Measurements from ENCODE around the gene IFT57.
"Not testable (repeated sequence)": the region's sequence is repeated elsewhere in the genome, so short reads cannot be mapped to it uniquely, and the experiment has no call there.

Gene IFT57

GRCh38 chr3:108159105-108159504 is 63.1 kb downstream of the IFT57 start:
- DNase-seq (ENCODE audit: low read depth) = no peak

DNA sequence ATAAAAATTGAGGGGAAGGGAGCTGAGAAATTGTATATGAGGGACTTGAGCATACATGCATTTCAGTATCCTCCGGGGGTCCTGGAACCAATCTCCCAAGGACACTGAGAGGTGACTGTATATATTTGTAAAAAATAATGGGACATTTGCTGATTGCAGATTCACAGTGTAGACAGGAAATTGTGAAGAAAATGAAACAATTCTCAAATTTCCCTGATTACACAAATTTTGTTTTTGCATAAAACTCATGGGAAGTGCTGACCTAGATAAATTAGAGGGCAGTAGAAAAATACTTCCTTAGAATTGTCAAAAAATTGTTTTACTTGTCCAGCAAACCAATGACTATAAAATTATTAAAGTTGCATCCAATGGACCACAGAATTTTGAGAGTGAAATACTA is 64.0 kb downstream of the IFT57 start:
- DNase-seq (ENCODE audit: low read depth) = no peak

GRCh38 chr3:108157273-108157672 is 65.0 kb downstream of the IFT57 start:
- DNase-seq (ENCODE audit: low read depth) = no peak

DNA sequence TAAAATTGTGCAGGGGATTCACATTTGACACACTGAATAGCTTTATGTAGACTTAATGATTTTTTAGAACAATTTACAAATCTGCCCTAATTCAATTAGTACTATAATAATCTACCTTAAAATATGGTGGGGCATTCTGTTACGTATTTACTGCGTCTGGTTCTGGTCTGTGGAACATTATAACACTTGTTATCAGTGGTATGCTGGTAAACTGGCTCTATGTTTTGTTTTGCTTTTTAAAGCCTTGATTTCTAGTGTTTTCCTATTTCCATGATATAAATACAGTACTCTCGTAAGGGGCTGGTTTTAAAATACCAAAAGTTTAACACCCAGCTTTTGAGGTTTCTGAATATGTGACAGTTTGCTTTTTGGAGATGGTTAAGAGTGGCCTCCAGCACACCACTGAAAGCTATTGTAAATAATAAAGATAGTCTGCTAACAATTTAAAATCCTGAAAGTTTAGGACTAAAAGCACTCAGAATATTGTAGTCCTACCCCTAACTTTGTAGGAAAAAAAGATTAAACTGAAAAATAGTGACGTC is 65.8 kb downstream of the IFT57 start:
- DNase-seq (ENCODE audit: low read depth) = no peak

GRCh38 chr3:108155642-108156041 is 66.6 kb downstream of the IFT57 start:
- not testable (repeated sequence) for DNase-seq (ENCODE audit: low read depth)

GRCh38 chr3:108153451-108153981 is 68.7 kb downstream of the IFT57 start:
- no peak for DNase-seq (ENCODE audit: low read depth)

GRCh38 chr3:108152274-108152673 is 70.0 kb downstream of the IFT57 start:
- no peak for DNase-seq (ENCODE audit: low read depth)

- DNase-seq (ENCODE audit: low read depth) = no peak
These were observed 72.0 kb downstream of the IFT57 start for GRCh38 chr3:108150200-108150599.

DNA sequence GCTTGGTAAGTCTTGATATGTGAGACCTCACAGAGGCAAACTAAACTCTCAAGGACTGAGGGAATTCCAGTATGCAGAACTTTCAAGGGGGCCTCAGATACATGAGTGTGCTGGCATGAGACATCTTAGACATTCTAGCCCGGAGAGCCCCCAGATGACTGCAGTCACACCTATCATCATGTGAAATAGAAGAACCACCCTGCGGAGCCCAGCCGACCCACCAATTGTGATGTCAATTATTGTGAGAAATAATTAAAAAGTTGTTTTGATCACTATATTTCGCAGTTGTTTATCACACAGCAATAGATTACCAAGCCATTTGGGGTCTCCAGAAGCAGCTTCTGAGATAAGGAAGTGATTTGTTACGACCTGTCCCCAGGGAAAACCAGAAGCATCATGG is 76.1 kb downstream of the IFT57 start:
- no peak for DNase-seq (ENCODE audit: low read depth)

GRCh38 chr3:108145578-108145977 is 76.6 kb downstream of the IFT57 start:
- DNase-seq (ENCODE audit: low read depth) = no peak

DNA sequence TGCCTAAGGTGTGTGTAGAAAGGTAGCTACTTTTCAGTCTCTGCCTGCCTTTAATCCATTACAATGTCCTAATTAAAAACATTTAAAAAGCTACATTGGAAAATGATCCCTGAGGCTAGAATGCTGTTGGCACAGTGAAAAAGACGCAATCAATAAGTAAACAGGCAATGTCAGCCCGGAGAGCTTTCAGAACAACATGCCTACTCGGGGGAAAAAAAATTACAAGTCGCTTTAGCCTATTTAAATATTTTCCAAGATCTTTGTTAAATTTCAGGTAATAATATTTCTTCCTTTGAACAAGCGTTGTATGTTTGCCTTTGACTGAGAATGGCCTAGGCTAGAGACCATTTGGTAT is 84.8 kb downstream of the IFT57 start:
- no peak for DNase-seq (ENCODE audit: low read depth)

DNA sequence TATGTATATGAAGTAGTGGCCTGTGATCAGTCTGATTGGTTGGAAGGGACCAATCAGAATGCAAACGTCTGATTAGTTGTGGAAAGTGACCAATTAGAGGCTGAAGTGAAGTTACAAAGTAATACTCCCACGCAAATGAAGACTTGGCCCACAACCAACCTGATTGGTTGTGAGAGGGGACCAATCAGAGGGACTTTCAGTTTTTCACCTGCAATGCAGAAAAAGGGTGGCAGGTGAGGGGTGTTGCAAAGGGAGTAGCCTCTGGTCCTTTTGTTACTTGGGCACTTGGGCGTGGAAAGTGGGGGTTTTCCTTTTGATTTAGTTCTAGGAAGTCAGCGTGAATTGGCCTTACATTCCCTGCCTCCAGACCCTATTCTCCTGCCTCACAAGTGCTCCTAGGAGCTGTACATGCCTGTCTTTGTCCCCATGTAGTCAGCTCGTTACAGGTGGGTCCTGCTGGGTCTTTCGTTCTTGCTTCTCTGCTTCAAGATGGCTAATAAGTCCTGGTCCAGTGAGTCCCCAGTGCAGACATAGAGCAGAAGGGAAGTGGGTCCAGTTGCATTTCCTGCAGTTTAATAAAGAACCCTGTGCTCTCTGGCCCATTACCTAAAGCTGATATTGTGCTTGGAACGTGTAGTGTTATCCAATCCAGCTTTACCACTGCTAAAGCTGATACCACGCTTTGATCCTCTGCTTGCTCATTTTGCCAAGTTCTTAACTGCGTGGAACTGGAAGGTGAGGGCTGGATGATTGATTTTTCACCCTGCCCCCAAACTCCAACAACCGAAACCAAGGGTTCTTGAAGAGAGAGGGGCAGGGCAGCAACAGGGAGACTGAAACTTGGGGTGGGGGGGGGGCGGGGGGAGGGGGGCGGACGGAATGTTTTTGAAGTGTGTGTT is 85.4 kb downstream of the IFT57 start:
- no peak for DNase-seq (ENCODE audit: low read depth)

GRCh38 chr3:108134555-108134880 is 87.7 kb downstream of the IFT57 start:
- DNase-seq (ENCODE audit: low read depth) = no peak

DNA sequence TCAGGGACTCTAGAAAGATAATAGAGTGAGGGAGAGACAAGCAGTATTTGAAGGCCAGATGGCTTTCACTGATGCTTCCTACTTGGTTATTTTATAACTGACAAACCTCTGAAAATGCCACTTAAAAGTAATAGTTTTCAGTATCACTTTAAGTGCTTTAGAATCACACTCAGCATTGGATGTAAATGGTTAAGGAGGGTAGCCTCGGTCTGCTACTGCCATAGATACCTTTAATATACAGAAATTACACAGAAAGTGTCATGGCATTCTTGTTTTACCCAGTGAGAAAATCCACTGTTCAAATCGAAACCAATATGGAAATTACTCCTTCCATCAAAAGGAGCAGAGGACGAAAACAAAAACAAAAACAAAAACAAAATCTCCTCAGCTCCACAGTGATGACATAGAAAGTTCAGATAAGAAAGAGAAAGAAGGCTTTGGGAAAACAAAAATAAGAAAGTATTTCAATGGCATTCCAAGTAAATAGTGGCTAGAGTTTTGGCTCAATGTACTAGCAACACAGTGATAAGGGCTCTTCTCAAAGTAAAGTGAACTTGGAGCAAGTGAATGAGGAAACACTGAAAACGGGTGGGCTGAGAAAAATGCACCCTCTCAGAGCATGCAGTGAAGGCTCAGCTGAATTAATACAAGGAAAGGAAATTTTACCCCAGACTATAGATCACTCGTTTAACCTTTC is 88.2 kb downstream of the IFT57 start:
- no peak for DNase-seq (ENCODE audit: low read depth)

- no peak for DNase-seq (ENCODE audit: low read depth)
These were observed 89.2 kb downstream of the IFT57 start for GRCh38 chr3:108133048-108133369.

GRCh38 chr3:108131475-108132134 is 90.6 kb downstream of the IFT57 start:
- DNase-seq (ENCODE audit: low read depth) = no peak

GRCh38 chr3:108130701-108131474 is 91.3 kb downstream of the IFT57 start:
- DNase-seq (ENCODE audit: low read depth) = no peak

DNA sequence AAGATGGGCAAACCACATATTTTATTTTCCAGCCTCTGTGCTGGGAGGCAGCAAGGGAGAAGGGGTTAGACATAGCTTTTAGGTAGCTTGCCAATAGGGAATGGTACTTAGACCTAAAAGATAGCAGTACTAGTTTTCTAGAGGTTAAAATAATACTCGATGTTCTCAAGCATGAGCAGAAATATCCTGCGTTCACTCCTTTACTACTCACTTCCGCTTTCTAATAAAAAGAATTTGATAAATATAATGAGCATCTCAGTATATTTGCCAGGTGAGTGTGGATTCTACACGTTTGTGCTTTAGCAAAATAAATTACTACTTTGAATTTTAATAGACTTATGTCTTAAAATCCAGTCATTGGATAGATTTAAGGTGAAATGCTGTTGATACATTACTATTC is 92.0 kb downstream of the IFT57 start:
- DNase-seq (ENCODE audit: low read depth) = no peak

GRCh38 chr3:108127301-108127988 is 94.8 kb downstream of the IFT57 start:
- DNase-seq (ENCODE audit: low read depth) = peak; percentile 33

DNA sequence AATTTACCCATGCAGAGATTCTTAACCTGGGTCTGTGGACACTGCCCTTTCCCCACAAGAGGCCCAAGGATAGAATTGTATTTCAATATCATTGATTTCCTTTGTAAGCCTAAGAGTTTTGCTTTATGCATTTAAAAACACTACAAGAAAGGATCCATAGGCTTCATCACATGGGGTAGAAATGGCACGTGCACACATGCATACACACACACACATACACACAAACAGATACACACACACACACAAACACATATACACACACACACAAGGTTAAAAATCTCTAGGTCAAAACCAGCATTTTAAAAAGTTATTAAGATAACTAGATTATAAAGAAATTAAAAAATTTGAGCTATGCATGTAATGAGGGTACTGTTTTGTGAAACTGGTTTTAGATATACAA is 95.9 kb downstream of the IFT57 start:
- no peak for DNase-seq (ENCODE audit: low read depth)

GRCh38 chr3:108125550-108126071 is 96.6 kb downstream of the IFT57 start:
- DNase-seq (ENCODE audit: low read depth) = peak; percentile 22

Measured in activated gamma-delta T cell treated with anti-CD3 and anti-CD28 coated beads, Interleukin-2, amount 50 U/mL, for 16 hours (primary cell).